Measurements from ENCODE around the gene SUSD3. TPM values are rescaled to one million over a fixed set of nuclear protein-coding genes. Genes with fewer than 3 reads are reported as not detected.

Gene SUSD3
- total and polyA plus RNA-seq, 2 of the 8 experiments (the other 6 are each of a cell fraction or from before 2014, with no cell fraction given) = 5.5 to 35.4 TPM

DNA sequence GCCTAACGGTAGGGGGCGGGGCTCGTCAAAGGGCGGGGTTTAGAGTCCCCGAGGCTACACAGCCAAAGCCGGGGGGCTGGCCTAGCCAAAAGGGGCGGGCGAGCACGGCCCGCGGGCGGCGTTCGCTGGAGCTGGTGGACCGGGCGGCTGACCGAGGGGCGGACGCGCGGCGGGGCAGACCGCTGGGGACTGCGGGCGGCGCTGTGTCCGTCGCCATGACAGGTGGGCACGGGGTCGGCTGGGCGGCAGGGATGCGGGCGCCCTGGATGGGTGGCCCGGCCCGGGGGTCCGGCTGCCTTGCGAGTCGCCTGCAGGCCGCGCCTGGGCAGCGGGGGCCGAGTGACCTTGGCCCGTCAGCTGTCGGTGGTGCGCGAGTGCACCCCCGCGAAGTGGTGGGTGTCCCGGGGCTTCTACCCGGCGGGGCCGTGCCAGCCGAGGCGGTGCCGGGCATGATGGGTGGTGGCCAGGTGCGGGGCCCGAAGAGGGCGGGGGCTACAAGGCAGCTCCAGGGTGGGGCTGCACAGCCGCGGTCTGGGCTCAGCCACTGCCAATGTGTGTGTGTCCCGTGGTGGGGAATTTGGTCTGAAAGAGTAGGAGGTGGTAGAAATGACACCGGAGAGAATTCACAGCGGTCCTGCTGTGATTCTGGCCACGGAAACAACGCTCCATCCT lies 37.8 kb downstream of the SUSD3 start, which contains the start of gene CARD19 (continued):
- TF ChIP-seq GTF2F1 (IDR thresholded peaks at IDR 0.05; ENCODE audit: borderline replicate concordance, low read depth, low read length) (no peak), POLR2A (IDR thresholded peaks at IDR 0.05; ENCODE audit: control extremely low read depth in 1 of 2, low read depth in 2 of 2, low read length in 2 of 2) (no peak), BCL11A (IDR thresholded peaks at IDR 0.05; ENCODE audit: low read depth in 2 of 2, low read length in 2 of 2) (no peak)

Data from H1 (cell line).